ENCODE data around the gene PRSS27.
"Not testable (repeated sequence)": the region's sequence is repeated elsewhere in the genome, so short reads cannot be mapped to it uniquely, and the experiment has no call there.

The PRSS27 gene

GRCh38 chr16:2707368-2708289 lies 12.4 kb downstream of the PRSS27 start:
- no peak for DNase-seq

GRCh38 chr16:2706611-2707311 lies 13.3 kb downstream of the PRSS27 start:
- DNase-seq, result no peak

- no peak for DNase-seq
Observed at GRCh38 chr16:2706085-2706484, 13.9 kb downstream of the PRSS27 start.

- DNase-seq, result no peak
Observed at GRCh38 chr16:2705351-2705750, 14.7 kb downstream of the PRSS27 start.

- no peak for DNase-seq
Observed at GRCh38 chr16:2704983-2705275, 15.1 kb downstream of the PRSS27 start.

GRCh38 chr16:2704166-2704982 lies 15.7 kb downstream of the PRSS27 start:
- no peak for DNase-seq

- DNase-seq, result no peak
Observed at GRCh38 chr16:2702871-2703745, 16.9 kb downstream of the PRSS27 start.

GRCh38 chr16:2702438-2702825 lies 17.6 kb downstream of the PRSS27 start:
- no peak for DNase-seq

GRCh38 chr16:2701713-2702437 lies 18.1 kb downstream of the PRSS27 start:
- DNase-seq, result no peak

- no peak for DNase-seq
Observed at GRCh38 chr16:2701272-2701671, 18.8 kb downstream of the PRSS27 start.

GRCh38 chr16:2700786-2701185 lies 19.2 kb downstream of the PRSS27 start:
- DNase-seq, result no peak

- no peak for DNase-seq
Observed at GRCh38 chr16:2699791-2700600, 20.0 kb downstream of the PRSS27 start.

GRCh38 chr16:2698965-2699750 lies 20.9 kb downstream of the PRSS27 start:
- no peak for DNase-seq

- no peak for DNase-seq
Observed at GRCh38 chr16:2698103-2698870, 21.7 kb downstream of the PRSS27 start.

GRCh38 chr16:2697401-2697948 lies 22.5 kb downstream of the PRSS27 start:
- no peak for DNase-seq

- not testable (repeated sequence) for DNase-seq
Observed at GRCh38 chr16:2696601-2697250, 23.3 kb downstream of the PRSS27 start.

- DNase-seq, result no peak
Observed at GRCh38 chr16:2692948-2693651, 26.9 kb downstream of the PRSS27 start.
